ENCODE data around the gene UBAP1. TPM values are rescaled to one million over a fixed set of nuclear protein-coding genes. Genes with fewer than 3 reads are reported as not detected.
"Not testable (repeated sequence)": the region's sequence is repeated elsewhere in the genome, so short reads cannot be mapped to it uniquely, and the experiment has no call there.

The UBAP1 gene
- 10 to 100 TPM; 32.3 to 32.8 TPM for total RNA-seq
- polyA plus RNA-seq (ENCODE audit: insufficient read length in 2 of 2), result 10 to 100 TPM; 70.3 to 74.1 TPM
- long read RNA-seq, donor 1, transcript UBAP1-201 (7 exons, 2,735 nt), result major isoform, 11 of 67 reads
- long read RNA-seq, donor 1, partial matches to known transcripts, result 54 of 67 reads
- long read RNA-seq, donor 1, other reads (novel, unspliced or antisense), result 0 of 67 reads
- long read RNA-seq, donor 2, transcript UBAP1-201 (7 exons, 2,735 nt), result major isoform, 6 of 6 reads
- long read RNA-seq, donor 2, partial matches to known transcripts, result 0 of 6 reads
- long read RNA-seq, donor 2, other reads (novel, unspliced or antisense), result 0 of 6 reads
- long read RNA-seq, donor 3, partial matches to known transcripts, result 29 of 29 reads
- long read RNA-seq, donor 3, other reads (novel, unspliced or antisense), result 0 of 29 reads
- long read RNA-seq, donor 4, partial matches to known transcripts, result 14 of 18 reads
- long read RNA-seq, donor 4, other reads (novel, unspliced or antisense), result 0 of 18 reads

GRCh38 chr9:34178436-34179212, at the start of gene UBAP1:
Gene UBAP1, plus strand, starts transcription at chr9:34179043. Its CDS starts 41,872 bp downstream, at chr9:34220915.
- H3K27ac ChIP-seq (ENCODE audit: low read depth, low read length), result peak within 1 kb of the TSS; percentile 90
- peaks cover 12% of the 10 kb centered on the region for H3K4me1 ChIP-seq (ENCODE audit: control insufficient read depth, insufficient read depth, low read length)
- peak; percentile 94 to 99 (median 96) for DNase-seq (ENCODE audit: low read depth in 4 of 6, low spot score in 6 of 6)
- no peaks in the 10 kb centered on the region for H3K27me3 ChIP-seq (ENCODE audit: control insufficient read depth, insufficient read depth, low read length)
- WGBS (ENCODE audit: insufficient coverage), result under 1% methylated on average over 31 of the region's 48 CpGs
- H3K9me3 ChIP-seq (ENCODE audit: control insufficient read depth, insufficient read depth, low read length), result no peaks in the 10 kb centered on the region
- H3K4me3 ChIP-seq (ENCODE audit: low read depth, low read length), result peak within 1 kb of the TSS; percentile 95
- H3K36me3 ChIP-seq (ENCODE audit: control insufficient read depth, insufficient read depth, low read length), result peaks cover 4% of the 10 kb centered on the region

GRCh38 chr9:34131571-34131970, 47.3 kb upstream of the UBAP1 start:
- H3K4me3 ChIP-seq (ENCODE audit: low read depth, low read length), result no peak overlapping the region
- H3K36me3 ChIP-seq (ENCODE audit: control insufficient read depth, insufficient read depth, low read length), result no peaks in the 10 kb centered on the region
- no CpG with 5 or more reads among the region's 7 CpGs for WGBS (ENCODE audit: insufficient coverage)
- H3K9me3 ChIP-seq (ENCODE audit: control insufficient read depth, insufficient read depth, low read length), result no peaks in the 10 kb centered on the region
- peaks cover 16% of the 10 kb centered on the region for H3K4me1 ChIP-seq (ENCODE audit: control insufficient read depth, insufficient read depth, low read length)
- H3K27me3 ChIP-seq (ENCODE audit: control insufficient read depth, insufficient read depth, low read length), result no peaks in the 10 kb centered on the region
- peak in 1 of 6 donors; percentile 93 for DNase-seq (ENCODE audit: low read depth in 4 of 6, low spot score in 6 of 6)
- no peak overlapping the region for H3K27ac ChIP-seq (ENCODE audit: low read depth, low read length)

- no peaks in the 10 kb centered on the region for H3K9me3 ChIP-seq (ENCODE audit: control insufficient read depth, insufficient read depth, low read length)
- 96% methylated on average over 15 of the region's 16 CpGs for WGBS (ENCODE audit: insufficient coverage)
- no peak for DNase-seq (ENCODE audit: low read depth in 4 of 6, low spot score in 6 of 6)
Measured at GRCh38 chr9:34133436-34133949, 45.4 kb upstream of the UBAP1 start.

GRCh38 chr9:34134521-34134920, 44.3 kb upstream of the UBAP1 start:
- Histone ChIP-seq H3K36me3 (ENCODE audit: control insufficient read depth, insufficient read depth, low read length) (no peaks in the 10 kb centered on the region), H3K4me1 (ENCODE audit: control insufficient read depth, insufficient read depth, low read length) (peaks cover 6% of the 10 kb centered on the region), H3K27ac (ENCODE audit: low read depth, low read length) (no peak overlapping the region), H3K4me3 (ENCODE audit: low read depth, low read length) (no peak overlapping the region), H3K27me3 (ENCODE audit: control insufficient read depth, insufficient read depth, low read length) (no peaks in the 10 kb centered on the region), H3K9me3 (ENCODE audit: control insufficient read depth, insufficient read depth, low read length) (no peaks in the 10 kb centered on the region)
- DNase-seq (ENCODE audit: low read depth in 4 of 6, low spot score in 6 of 6), result no peak
- WGBS (ENCODE audit: insufficient coverage), result 91% methylated on average over 11 of the region's 30 CpGs

More at GRCh38 chr9:34133436-34133949, 45.4 kb upstream of the UBAP1 start:
- Histone ChIP-seq H3K27me3 (ENCODE audit: control insufficient read depth, insufficient read depth, low read length) (no peaks in the 10 kb centered on the region), H3K4me1 (ENCODE audit: control insufficient read depth, insufficient read depth, low read length) (peaks cover 6% of the 10 kb centered on the region), H3K36me3 (ENCODE audit: control insufficient read depth, insufficient read depth, low read length) (no peaks in the 10 kb centered on the region), H3K4me3 (ENCODE audit: low read depth, low read length) (no peak overlapping the region), H3K27ac (ENCODE audit: low read depth, low read length) (no peak overlapping the region)

GRCh38 chr9:34138644-34139043, 40.2 kb upstream of the UBAP1 start:
- not testable (repeated sequence) for DNase-seq (ENCODE audit: low read depth in 4 of 6, low spot score in 6 of 6); H3K27ac ChIP-seq (ENCODE audit: low read depth, low read length); H3K9me3 ChIP-seq (ENCODE audit: control insufficient read depth, insufficient read depth, low read length); H3K4me1 ChIP-seq (ENCODE audit: control insufficient read depth, insufficient read depth, low read length); H3K4me3 ChIP-seq (ENCODE audit: low read depth, low read length); H3K36me3 ChIP-seq (ENCODE audit: control insufficient read depth, insufficient read depth, low read length); H3K27me3 ChIP-seq (ENCODE audit: control insufficient read depth, insufficient read depth, low read length)
- WGBS (ENCODE audit: insufficient coverage), result no CpG with 5 or more reads among the region's 1 CpG

- H3K4me3 ChIP-seq (ENCODE audit: low read depth, low read length), result no peak overlapping the region
- 93% methylated on average over 3 of the region's 5 CpGs for WGBS (ENCODE audit: insufficient coverage)
- H3K27me3 ChIP-seq (ENCODE audit: control insufficient read depth, insufficient read depth, low read length), result no peaks in the 10 kb centered on the region
- no peaks in the 10 kb centered on the region for H3K9me3 ChIP-seq (ENCODE audit: control insufficient read depth, insufficient read depth, low read length)
- H3K36me3 ChIP-seq (ENCODE audit: control insufficient read depth, insufficient read depth, low read length), result no peaks in the 10 kb centered on the region
- H3K4me1 ChIP-seq (ENCODE audit: control insufficient read depth, insufficient read depth, low read length), result no peaks in the 10 kb centered on the region
- peak in 3 of 6 donors; percentile 48 to 82 (median 76) for DNase-seq (ENCODE audit: low read depth in 4 of 6, low spot score in 6 of 6)
- H3K27ac ChIP-seq (ENCODE audit: low read depth, low read length), result no peak overlapping the region
Measured at GRCh38 chr9:34139477-34140146, 39.2 kb upstream of the UBAP1 start.

GRCh38 chr9:34140853-34141252, 38.0 kb upstream of the UBAP1 start:
- WGBS (ENCODE audit: insufficient coverage), result no CpG with 5 or more reads among the region's 2 CpGs
- Histone ChIP-seq H3K27me3 (ENCODE audit: control insufficient read depth, insufficient read depth, low read length) (no peaks in the 10 kb centered on the region), H3K36me3 (ENCODE audit: control insufficient read depth, insufficient read depth, low read length) (no peaks in the 10 kb centered on the region), H3K4me3 (ENCODE audit: low read depth, low read length) (no peak overlapping the region), H3K27ac (ENCODE audit: low read depth, low read length) (no peak overlapping the region), H3K9me3 (ENCODE audit: control insufficient read depth, insufficient read depth, low read length) (no peaks in the 10 kb centered on the region), H3K4me1 (ENCODE audit: control insufficient read depth, insufficient read depth, low read length) (no peaks in the 10 kb centered on the region)
- no peak for DNase-seq (ENCODE audit: low read depth in 4 of 6, low spot score in 6 of 6)

GRCh38 chr9:34143116-34143515, 35.7 kb upstream of the UBAP1 start:
- H3K4me3 ChIP-seq (ENCODE audit: low read depth, low read length), result no peak overlapping the region
- H3K36me3 ChIP-seq (ENCODE audit: control insufficient read depth, insufficient read depth, low read length), result no peaks in the 10 kb centered on the region
- H3K27ac ChIP-seq (ENCODE audit: low read depth, low read length), result no peak overlapping the region
- no CpG with 5 or more reads among the region's 2 CpGs for WGBS (ENCODE audit: insufficient coverage)
- H3K27me3 ChIP-seq (ENCODE audit: control insufficient read depth, insufficient read depth, low read length), result no peaks in the 10 kb centered on the region
- no peaks in the 10 kb centered on the region for H3K4me1 ChIP-seq (ENCODE audit: control insufficient read depth, insufficient read depth, low read length)
- no peaks in the 10 kb centered on the region for H3K9me3 ChIP-seq (ENCODE audit: control insufficient read depth, insufficient read depth, low read length)
- no peak for DNase-seq (ENCODE audit: low read depth in 4 of 6, low spot score in 6 of 6)

- DNase-seq (ENCODE audit: low read depth in 4 of 6, low spot score in 6 of 6), result no peak
- no peaks in the 10 kb centered on the region for H3K9me3 ChIP-seq (ENCODE audit: control insufficient read depth, insufficient read depth, low read length)
- H3K4me1 ChIP-seq (ENCODE audit: control insufficient read depth, insufficient read depth, low read length), result no peaks in the 10 kb centered on the region
- 39% methylated on average over 2 of the region's 3 CpGs for WGBS (ENCODE audit: insufficient coverage)
- H3K27me3 ChIP-seq (ENCODE audit: control insufficient read depth, insufficient read depth, low read length), result no peaks in the 10 kb centered on the region
- no peak overlapping the region for H3K4me3 ChIP-seq (ENCODE audit: low read depth, low read length)
- H3K36me3 ChIP-seq (ENCODE audit: control insufficient read depth, insufficient read depth, low read length), result no peaks in the 10 kb centered on the region
- no peak overlapping the region for H3K27ac ChIP-seq (ENCODE audit: low read depth, low read length)
Measured at GRCh38 chr9:34145165-34145564, 33.7 kb upstream of the UBAP1 start.

All from spinal cord (tissue), 10 donors.